ENCODE data around the gene TNNT3.
"Not testable (repeated sequence)": the region's sequence is repeated elsewhere in the genome, so short reads cannot be mapped to it uniquely, and the experiment has no call there.

- TF ChIP-seq CTCF, POLR2AphosphoS5, POLR2A (IDR thresholded peaks at IDR 0.05): not testable (repeated sequence)
Observed at GRCh38 chr11:1886551-1886950, 33.0 kb upstream of the TNNT3 start.
